COLO668 (cell line): ENCODE measurements around the gene ARFRP1.

Experiments used
- DNase-seq: peaks from one replicate; lab custom pipeline; 2025; ENCODE audit not compliant: unreplicated experiment; lab: John Stamatoyannopoulos, UW

The ARFRP1 gene

DNA sequence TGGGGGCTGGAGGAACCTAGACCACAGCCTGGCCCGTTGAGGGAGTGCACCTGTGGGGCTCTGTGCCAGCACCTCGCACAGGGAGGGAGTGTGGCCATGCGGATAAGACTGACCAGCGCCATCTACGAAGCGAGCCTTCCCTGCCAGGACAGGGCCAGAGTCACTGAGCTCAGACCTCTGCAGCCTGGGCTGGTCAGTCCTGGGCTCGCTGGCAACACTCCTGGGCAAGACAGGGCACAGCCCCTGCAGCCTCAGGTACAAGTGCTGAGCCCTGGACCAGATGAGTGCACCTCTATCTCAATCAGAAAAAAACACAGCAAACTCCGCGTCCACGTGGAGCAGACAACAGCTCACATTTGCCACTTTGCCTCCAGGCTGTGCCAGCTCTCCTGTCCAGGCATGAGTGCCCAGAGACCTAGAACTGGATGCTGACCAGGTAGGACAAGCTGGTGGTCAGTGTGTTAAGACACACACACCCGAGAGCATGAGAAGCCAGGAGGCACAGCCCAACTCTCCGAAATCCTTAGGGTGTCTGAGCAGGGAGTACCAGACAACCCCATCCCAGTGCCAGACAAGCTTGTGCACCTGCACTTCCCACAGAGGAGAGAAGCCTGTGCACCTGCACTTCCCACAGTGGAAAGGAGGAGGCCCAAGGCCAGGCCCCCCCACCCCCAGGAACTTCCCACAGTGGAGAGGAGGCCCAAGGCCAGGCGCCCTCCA, 4.9 kb downstream of the ARFRP1 start:
- no peak for DNase-seq

DNA sequence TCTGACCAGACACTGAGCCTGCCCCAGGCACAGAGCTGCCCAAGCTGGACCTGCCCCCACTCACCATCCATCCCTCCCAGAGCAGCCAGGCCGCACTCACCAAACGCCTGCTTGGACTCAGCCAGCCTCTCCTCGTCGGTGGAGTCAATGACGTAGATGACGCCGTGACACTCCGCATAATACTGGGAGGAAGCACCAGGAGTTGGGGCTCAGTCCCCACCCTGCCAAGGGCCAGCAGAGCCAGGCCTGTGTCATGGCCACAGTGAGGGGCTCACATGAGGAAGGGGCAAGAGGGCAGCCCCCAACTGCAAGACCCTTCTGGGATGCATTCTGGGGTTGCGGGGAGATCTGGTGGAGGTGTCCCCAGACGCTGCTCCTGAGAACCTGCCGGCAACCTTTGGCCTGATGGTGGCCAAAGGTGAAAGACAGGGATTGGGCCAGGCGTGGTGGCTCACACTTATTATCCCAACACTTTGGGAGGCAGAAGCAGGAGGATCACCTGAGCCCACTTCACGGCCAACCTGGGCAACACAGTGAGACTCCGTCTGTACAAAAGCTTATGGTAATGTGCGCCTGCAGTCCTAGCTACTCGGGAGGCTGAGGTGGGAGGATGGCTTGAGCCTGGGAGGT, 5.6 kb downstream of the ARFRP1 start:
- no peak for DNase-seq

DNA sequence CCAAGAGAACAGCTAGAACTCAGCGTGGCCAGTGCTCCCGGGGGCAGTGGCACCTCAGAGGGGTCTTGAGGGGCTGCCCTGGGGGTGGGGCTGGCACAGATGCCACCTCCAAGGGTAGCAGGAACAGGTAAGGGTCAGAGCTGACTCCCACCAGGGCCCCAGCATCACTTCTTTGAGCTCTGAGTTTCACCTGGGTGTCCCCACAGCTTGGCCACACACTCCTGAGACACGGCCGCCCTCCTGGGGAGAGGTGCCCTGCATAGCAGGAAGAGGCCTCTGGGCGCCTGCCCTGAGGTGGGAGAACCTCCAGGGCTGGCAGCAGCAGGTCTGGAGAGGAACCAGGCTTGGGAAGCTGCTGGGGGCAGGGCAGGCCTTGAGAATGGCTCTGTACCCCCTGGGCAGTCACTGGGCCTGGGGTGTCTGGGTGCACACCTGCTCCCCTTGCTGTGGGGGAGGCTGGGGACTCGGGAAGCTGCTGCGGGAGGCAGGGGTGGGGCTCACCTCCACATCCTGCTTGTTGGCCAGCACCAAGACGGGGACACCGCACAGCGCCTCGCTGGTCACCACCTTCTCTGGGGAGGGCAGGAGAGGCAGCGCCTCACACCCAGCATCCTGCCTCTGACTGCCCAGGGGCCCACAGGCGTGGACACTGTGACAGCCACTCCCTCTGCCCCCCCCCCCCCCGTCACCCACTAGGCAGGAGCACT, 6.3 kb downstream of the ARFRP1 start:
- DNase-seq, result no peak

DNA sequence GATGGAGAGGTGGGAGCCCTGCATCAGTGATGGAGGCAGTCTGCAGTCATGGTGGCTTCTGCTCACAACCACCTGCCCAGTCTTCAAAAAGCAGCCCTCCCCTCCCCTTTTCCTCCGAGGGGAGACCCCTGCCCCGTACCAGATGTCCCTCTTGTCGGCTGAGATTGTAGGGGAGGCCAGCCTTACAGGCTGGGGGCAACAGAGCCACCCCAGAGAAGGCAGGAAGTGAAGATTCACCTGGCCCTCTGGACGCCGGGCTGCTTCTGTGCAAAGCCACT, 6.8 kb downstream of the ARFRP1 start:
- DNase-seq, result no peak

DNA sequence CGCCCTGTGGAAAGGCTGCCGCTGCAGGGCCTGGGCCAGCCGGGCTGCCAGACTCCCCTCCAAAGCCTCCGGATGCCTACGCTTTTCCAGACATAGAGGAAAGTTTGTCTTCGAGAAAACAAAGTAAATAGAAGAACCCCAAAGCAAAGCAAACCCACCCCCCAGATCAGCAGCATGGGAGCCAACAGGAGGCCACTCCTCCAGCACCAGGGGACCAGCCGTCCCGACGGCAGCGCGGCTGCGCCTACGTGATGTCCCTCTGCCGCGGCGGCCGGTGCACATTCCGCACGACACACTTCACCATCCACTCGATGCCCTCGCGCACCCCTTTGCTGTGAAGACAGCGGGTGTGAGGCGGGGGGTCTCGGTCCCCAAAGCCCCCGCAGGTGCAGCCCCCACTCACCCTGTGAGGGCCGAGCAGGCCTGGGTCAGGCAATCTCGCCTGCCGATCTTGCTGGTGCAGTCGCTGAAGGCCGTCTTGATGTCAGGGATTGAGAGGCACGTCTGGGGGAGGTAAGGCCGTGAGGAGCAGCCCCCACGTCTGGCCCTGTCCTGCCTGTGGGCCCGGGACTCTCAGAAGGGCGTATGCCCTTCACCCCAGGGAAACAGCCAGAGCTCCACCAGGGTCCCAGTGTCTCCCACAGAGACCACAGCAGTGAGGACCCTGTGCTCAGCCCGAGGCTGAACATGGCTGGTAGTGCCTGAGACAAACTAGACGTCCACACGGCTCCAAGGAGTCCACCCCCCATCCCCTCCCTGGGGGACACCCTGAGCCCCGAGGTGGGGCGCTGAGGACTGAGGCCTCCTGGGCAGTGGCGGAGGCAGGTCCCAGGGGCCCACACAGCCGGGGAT, 7.4 kb downstream of the ARFRP1 start:
- DNase-seq, result no peak

DNA sequence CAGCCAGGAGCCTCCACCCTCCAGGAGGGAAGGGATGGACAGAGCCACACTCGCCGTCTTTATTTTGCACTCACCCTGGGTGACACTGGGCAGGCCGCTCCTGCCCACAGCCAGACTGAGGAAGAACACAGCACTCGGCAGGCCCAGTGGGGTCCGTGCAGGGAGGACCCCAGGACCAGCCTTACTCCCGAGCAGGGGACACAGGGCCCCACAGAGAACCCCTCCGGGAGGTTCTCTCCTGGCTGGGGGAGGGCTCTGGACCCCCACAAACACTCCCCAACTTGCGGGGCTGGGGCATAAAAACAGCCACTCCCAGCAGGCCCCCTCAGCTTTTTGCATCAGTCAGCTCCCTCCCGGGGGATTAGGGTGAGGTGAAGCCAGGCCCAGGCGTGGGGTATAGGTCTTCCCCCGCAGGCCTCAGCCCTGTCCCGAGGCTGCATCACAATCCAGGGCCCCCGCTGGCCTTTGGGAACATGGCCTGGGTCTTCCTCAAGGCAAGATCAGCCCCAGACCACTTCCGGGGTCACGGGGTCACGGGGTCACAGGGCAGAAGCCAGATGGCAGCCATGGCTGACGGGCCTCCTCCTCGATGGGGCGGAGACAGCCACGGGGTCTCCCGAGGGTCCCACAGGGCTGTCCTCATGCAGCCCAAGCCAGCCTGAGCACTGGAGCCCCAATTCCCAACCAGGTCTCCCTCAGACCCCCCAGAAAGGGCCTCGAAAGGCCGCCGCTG, 8.1 kb downstream of the ARFRP1 start:
- DNase-seq, result no peak

DNA sequence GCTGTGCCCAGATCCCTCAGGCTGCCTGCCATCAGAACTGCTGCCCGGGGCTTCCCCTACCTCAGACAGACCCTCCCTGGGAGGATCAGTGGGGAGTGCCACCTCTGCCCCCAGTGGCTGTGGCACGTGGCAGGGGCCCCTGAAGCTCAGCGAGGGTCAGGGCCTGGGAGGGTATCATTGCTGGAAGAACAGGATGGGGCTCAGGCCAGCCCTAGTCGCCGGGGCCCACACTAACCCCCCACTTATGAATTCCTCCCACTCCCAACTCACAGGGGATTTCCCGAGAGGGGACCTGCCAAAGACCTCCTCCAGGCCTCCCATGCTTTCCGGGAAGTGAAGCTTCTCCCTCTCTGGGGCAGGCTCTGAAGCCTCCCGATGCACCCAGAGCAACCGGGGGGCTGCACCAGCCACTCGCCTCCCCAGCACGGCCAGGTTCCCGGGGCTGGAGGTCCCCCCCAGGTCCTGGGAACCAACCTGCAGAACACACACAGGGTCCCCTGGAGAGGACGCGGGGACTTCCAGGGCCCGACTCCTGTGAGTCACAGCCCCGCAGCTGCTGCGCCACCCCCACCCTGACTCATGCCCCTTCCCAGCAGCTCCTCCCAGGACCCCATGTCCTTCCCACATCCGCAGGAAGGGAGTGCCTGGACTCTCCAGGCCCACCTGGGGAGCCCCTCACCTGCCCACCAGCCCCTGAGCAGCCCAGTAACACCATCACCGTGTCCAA, 8.9 kb downstream of the ARFRP1 start:
- DNase-seq, result peak; percentile 77

DNA sequence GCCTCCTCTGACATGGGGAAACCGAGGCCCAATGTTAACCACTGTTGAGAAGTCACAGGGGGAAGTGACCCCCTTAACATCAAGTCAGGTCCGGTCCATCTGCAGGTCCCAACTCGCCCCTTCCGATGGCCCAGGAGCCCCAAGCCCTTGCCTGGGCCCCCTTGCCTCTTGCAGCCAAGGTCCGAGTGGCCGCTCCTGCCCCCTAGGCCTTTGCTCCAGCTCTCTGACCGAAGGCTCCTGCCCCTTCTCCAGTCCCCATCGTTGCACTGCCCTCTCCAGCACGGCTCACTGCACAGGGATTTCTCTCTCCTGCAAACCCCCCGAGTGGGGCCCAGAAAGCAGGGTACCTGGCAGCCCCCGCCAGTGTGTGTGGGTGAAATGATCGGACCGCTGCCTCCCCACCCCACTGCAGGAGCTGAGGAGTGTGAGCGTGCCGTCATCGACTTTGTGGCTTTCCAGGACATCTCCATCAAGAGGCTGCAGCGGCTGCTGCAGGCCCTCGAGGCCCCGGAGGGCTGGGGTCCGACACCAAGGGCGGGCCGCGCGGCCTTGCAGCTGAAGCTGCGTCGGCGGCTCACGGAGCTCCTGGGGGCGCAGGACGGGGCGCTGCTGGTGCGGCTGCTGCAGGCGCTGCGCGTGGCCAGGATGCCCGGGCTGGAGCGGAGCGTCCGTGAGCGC, 9.8 kb downstream of the ARFRP1 start:
- no peak for DNase-seq

DNA sequence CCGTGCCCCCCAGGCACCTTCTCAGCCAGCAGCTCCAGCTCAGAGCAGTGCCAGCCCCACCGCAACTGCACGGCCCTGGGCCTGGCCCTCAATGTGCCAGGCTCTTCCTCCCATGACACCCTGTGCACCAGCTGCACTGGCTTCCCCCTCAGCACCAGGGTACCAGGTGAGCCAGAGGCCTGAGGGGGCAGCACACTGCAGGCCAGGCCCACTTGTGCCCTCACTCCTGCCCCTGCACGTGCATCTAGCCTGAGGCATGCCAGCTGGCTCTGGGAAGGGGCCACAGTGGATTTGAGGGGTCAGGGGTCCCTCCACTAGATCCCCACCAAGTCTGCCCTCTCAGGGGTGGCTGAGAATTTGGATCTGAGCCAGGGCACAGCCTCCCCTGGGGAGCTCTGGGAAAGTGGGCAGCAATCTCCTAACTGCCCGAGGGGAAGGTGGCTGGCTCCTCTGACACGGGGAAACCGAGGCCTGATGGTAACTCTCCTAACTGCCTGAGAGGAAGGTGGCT, 10.4 kb downstream of the ARFRP1 start:
- peak; percentile 21 for DNase-seq

DNA sequence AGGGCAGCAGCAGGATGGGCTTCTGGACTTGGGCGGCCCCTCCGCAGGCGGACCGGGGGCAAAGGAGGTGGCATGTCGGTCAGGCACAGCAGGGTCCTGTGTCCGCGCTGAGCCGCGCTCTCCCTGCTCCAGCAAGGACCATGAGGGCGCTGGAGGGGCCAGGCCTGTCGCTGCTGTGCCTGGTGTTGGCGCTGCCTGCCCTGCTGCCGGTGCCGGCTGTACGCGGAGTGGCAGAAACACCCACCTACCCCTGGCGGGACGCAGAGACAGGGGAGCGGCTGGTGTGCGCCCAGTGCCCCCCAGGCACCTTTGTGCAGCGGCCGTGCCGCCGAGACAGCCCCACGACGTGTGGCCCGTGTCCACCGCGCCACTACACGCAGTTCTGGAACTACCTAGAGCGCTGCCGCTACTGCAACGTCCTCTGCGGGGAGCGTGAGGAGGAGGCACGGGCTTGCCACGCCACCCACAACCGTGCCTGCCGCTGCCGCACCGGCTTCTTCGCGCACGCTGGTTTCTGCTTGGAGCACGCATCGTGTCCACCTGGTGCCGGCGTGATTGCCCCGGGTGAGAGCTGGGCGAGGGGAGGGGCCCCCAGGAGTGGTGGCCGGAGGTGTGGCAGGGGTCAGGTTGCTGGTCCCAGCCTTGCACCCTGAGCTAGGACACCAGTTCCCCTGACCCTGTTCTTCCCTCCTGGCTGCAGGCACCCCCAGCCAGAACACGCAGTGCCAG, 11.0 kb downstream of the ARFRP1 start, which contains the start of gene TNFRSF6B:
TSS of gene TNFRSF6B (plus strand) at position 25 of the 729 bp plus-strand sequence. CDS start at position 141, 116 bp downstream.
- no peak for DNase-seq

DNA sequence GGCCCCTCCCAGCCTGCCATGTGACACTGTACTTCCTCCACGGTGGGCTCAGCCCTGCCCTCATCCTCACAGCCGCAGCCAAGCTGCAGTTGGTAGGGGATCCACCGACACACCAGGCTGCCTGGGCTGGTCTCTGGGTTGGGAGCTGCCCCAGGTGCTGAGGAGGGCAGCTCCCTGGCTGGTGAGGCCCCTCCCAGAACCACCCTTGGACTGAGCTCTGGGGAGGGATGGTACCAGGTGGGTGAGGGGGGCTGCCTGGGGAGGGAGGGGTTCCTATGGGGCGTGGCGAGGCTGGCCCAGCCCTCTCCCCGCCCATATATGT, 11.5 kb downstream of the ARFRP1 start:
- no peak for DNase-seq

DNA sequence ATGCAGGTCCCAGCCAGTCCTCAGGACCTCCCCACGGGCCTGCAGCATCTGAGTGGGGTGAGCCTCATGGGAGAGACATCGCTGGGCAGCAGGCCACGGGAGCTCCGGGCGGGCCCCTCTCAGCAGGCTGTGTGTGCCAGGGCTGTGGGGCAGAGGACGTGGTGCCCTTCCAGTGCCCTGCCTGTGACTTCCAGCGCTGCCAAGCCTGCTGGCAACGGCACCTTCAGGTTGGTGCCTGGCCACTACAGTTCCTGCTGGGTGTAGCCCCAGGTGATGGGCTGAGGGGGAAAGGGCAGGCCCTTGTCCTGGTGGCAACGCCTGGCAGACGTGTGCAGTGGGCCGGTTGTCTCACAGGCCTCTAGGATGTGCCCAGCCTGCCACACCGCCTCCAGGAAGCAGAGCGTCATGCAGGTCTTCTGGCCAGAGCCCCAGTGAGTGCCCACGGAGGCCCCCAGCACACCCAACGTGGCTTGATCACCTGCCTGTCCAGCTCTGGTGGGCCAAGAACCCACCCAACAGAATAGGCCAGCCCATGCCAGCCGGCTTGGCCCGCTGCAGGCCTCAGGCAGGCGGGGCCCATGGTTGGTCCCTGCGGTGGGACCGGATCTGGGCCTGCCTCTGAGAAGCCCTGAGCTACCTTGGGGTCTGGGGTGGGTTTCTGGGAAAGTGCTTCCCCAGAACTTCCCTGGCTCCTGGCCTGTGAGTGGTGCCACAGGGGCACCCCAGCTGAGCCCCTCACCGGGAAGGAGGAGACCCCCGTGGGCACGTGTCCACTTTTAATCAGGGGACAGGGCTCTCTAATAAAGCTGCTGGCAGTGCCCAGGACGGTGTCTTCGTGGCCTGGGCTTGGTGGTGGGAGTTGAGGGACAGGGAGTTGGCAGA, 12.1 kb downstream of the ARFRP1 start:
- DNase-seq, result no peak

DNA sequence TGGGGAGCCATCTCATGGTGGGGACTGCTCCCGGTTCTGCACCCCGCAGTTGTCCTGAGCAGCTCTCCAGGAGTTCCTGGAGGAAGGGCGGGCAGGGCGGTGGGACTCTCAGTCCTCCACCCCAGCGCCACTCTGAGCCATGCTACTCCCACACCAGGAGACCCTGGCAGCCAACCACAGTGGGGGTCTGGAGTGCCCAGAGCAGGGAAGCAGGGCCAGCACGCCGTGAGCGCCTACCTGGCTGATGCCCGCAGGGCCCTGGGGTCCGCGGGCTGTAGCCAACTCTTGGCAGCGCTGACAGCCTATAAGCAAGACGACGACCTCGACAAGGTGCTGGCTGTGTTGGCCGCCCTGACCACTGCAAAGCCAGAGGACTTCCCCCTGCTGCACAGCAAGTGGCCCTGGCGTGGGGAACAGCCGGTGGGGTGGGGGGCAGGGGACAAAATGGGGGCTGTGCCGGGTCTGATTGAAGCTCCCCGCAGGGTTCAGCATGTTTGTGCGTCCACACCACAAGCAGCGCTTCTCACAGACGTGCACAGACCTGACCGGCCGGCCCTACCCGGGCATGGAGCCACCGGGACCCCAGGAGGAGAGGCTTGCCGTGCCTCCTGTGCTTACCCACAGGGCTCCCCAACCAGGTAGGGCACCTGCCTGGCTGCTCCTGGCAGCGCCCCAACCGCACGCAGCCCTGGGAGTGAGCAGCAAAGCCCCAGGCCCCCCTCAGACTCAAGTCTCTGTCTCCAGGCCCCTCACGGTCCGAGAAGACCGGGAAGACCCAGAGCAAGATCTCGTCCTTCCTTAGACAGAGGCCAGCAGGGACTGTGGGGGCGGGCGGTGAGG, 13.0 kb downstream of the ARFRP1 start:
- DNase-seq, result no peak

DNA sequence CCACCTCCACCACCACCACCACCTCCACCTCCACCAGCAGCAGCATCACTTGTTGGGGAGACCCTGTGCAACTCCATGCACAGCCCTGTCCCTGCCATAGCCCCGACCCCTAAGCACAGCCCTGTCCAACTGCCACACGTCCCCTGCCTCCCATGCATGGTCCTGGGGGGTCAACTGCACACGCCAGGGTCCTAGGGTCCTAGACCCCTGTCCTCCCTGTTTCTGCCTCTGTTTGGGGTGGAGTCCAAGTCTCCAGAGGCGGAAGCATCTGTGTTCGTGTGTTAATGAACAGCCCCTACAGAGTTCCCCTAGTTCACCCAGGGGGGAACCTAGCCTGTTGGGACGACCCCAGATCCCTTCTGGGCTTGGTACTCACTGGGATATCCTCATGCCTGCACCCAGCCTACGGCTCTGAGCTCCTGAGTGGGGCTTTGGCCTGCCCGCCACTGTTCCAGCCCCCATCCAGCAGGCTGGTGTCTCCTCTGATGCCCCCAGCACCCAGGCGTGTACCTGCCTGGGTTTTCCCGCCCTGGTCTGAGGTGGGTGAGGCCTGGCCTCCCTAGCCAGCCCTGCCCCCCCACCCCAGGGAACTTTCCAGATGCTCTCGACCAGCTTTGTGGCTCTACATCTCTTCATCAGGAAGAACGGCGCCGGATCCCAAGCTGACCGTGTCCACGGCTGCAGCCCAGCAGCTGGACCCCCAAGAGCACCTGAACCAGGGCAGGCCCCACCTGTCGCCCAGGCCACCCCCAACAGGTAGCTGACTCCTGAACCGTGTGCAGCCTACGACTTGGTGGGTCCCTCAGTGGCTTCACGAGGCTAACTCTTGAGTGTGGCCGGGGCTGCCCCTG, 13.8 kb downstream of the ARFRP1 start:
- DNase-seq, result no peak

DNA sequence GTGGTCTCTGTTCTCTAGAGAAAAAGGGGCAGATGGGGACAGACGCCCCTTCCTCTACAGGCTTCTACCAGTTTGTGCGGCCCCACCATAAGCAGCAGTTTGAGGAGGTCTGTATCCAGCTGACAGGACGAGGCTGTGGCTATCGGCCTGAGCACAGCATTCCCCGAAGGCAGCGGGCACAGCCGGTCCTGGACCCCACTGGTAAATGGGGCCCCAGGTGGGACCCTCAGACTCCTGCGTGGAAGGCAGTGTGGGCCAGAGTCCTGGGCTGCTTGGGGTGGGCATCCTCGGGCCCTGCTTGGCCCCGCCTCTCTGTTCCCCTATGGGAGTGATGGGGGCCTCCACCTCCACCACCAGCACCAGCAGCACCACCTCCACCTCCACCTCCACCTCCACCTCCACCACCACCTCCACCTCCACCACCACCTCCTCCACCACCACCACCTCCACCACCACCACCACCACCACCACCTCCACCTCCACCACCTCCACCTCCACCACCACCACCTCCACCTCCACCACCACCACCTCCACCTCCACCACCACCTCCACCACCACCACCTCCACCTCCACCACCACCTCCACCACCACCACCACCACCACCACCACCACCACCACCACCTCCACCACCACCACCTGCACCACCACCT, 14.6 kb downstream of the ARFRP1 start:
- DNase-seq, result no peak
